HL-60 (cell line): Measurements from ENCODE around the gene TPST2.

Experiments used
- DNase-seq, 2 experiments: peaks; one replicate each; pipeline ENCODE4 v3.0.0-alpha.2; 2010 to 2020; ENCODE audit warnings: low read depth in 1 of 2, low spot score in 1 of 2
- H3K27ac ChIP-seq: fragments of 250-450 bp; sonication (Bioruptor Pico); replicated peaks from 2 replicates; pipeline ENCODE4 v1.5.1; 2020; ENCODE audit warnings: mild to moderate bottlenecking, moderate library complexity
- H3K27me3 ChIP-seq: fragments of 250-450 bp; sonication (Bioruptor Pico); 2 replicates; pipeline ENCODE4 v1.5.1; 2021; ENCODE audit warnings: mild to moderate bottlenecking, moderate library complexity; ENCODE audit not compliant: insufficient read depth, poor library complexity, severe bottlenecking
- H3K4me3 ChIP-seq: replicated peaks from 2 replicates; pipeline ENCODE4 v1.5.1; 2011; ENCODE audit warnings: mild to moderate bottlenecking, control low read depth, low read length; ENCODE audit not compliant: insufficient read depth
- CTCF ChIP-seq: IDR thresholded peaks from one replicate; pipeline ENCODE4 v1.5.1; 2011; ENCODE audit warnings: low read length, control low read depth, inconsistent platforms; ENCODE audit not compliant: insufficient read depth
- GABPA ChIP-seq: IDR thresholded peaks from 2 replicates; pipeline ENCODE4 v1.6.1; 2012; ENCODE audit warnings: low read depth
- POLR2AphosphoS5 ChIP-seq: IDR thresholded peaks from 2 replicates; pipeline ENCODE4 v1.6.1; 2012; ENCODE audit warnings: low read depth
- SPI1 ChIP-seq: IDR thresholded peaks from 2 replicates; pipeline ENCODE4 v1.6.1; 2012; ENCODE audit warnings: low read depth, mild to moderate bottlenecking, borderline replicate concordance
- TF ChIP-seq, protein P1 (sequence below): IDR thresholded peaks from 2 replicates; pipeline ENCODE4 v1.6.1; 2012; ENCODE audit warnings: low read depth; ENCODE audit not compliant: insufficient replicate concordance

The TPST2 gene

DNA sequence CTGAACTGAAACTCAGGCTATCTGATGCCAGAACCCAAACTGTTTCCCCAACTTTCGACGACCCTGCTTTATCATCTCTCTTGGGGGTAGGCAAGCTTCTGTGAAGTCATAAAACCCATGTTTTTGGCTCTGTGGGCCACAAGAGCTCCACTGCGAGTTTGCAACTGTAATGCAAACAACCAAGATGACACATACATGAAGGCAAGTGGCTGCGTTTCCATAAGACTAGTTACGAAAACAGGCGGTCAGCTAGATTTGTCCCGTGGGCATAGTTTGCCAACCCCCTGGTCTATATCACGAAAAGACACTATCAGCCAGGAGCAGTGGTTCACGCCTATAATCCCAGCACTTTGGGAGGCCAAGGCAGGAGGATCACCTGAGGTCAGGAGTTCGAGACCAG lies 37.5 kb downstream of the TPST2 start:
- DNase-seq = no peak
- no peak overlapping the region for H3K27ac ChIP-seq
- H3K27me3 ChIP-seq = no peaks in the 10 kb centered on the region
- TF ChIP-seq CTCF = no peak
- TF ChIP-seq GABPA = no peak
- TF ChIP-seq, protein P1, sequence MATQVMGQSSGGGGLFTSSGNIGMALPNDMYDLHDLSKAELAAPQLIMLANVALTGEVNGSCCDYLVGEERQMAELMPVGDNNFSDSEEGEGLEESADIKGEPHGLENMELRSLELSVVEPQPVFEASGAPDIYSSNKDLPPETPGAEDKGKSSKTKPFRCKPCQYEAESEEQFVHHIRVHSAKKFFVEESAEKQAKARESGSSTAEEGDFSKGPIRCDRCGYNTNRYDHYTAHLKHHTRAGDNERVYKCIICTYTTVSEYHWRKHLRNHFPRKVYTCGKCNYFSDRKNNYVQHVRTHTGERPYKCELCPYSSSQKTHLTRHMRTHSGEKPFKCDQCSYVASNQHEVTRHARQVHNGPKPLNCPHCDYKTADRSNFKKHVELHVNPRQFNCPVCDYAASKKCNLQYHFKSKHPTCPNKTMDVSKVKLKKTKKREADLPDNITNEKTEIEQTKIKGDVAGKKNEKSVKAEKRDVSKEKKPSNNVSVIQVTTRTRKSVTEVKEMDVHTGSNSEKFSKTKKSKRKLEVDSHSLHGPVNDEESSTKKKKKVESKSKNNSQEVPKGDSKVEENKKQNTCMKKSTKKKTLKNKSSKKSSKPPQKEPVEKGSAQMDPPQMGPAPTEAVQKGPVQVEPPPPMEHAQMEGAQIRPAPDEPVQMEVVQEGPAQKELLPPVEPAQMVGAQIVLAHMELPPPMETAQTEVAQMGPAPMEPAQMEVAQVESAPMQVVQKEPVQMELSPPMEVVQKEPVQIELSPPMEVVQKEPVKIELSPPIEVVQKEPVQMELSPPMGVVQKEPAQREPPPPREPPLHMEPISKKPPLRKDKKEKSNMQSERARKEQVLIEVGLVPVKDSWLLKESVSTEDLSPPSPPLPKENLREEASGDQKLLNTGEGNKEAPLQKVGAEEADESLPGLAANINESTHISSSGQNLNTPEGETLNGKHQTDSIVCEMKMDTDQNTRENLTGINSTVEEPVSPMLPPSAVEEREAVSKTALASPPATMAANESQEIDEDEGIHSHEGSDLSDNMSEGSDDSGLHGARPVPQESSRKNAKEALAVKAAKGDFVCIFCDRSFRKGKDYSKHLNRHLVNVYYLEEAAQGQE = no peak
- no peak for TF ChIP-seq SPI1
- TF ChIP-seq POLR2AphosphoS5 = no peak
- no peak overlapping the region for H3K4me3 ChIP-seq

DNA sequence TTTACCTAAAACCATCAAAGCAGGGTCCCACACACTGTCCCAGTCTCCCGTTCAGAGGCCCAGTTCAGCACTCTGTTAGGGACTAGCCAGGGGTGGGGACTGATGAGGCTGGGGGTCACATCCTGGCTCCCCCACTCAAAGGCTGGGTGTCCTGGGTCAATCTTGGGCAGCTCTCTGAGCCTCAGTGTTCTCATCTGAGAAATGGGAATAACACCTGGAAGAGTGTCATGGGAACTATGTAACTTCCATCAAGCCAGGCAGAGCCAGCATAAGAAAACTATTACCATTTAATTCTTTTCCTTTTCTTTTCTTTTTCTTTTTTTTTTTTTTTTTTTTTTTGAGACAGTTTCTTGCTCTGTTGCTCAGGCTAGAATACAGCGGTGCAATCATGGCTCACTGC lies 38.4 kb downstream of the TPST2 start:
- no peak for DNase-seq
- H3K27ac ChIP-seq = no peak overlapping the region
- TF ChIP-seq, protein P1 = no peak
- TF ChIP-seq POLR2AphosphoS5 = no peak
- TF ChIP-seq GABPA = no peak

GRCh38 chr22:26550498-26551033 lies 39.4 kb downstream of the TPST2 start:
- no peak overlapping the region for H3K4me3 ChIP-seq
- H3K27ac ChIP-seq = no peak overlapping the region
- TF ChIP-seq, protein P1 = no peak
- TF ChIP-seq SPI1 = no peak
- TF ChIP-seq GABPA = no peak
- no peak for TF ChIP-seq POLR2AphosphoS5
- TF ChIP-seq CTCF = no peak
- no peak for DNase-seq
- no peaks in the 10 kb centered on the region for H3K27me3 ChIP-seq

More for the DNA sequence above, 38.4 kb downstream of the TPST2 start:
- Histone ChIP-seq H3K27me3 (no peaks in the 10 kb centered on the region), H3K4me3 (no peak overlapping the region)
